C4-2B (cell line): ENCODE measurements around the gene ARF1.

Source experiments
- CTCF ChIP-seq: fragments of 450-650 bp; conservative IDR thresholded peaks from 2 replicates; pipeline ENCODE4 v1.5.1; 2017; ENCODE audit warnings: mild to moderate bottlenecking
- ZFX ChIP-seq: fragments of 450-650 bp; IDR thresholded peaks from 2 replicates; pipeline ENCODE4 v1.6.1; 2017

GRCh38 chr1:228134591-228134990, 52.1 kb downstream of the ARF1 start:
- TF ChIP-seq CTCF (no peak), ZFX (no peak)
